Kidney tubule cell (primary cell): ENCODE data around the gene B3GNT7.
"Not testable (repeated sequence)": the region's sequence is repeated elsewhere in the genome, so short reads cannot be mapped to it uniquely, and the experiment has no call there.

Experiments used
- DNase-seq: peaks from one replicate; pipeline ENCODE4 v3.0.0-alpha.2; 2018; ENCODE audit warnings: low spot score

B3GNT7 gene

DNA sequence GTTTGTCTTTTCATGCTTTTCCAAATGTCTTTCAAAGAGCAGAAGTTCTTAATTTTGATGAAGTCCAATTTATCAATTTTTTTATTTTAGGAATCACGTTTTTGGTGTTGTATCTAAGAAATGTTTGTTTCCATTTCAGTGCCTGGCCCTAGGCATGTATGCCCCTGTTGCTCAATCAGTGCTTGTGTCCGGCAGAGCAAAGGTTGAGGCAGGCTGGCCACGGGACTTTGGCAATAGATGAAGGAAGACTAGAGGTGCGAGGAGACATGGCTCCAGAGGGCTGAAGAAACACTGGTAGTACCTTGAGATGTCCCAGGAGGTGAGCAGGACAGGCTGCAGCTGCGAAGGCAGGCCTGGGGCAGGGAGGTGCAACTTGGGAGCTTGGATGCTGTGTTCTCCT lies 10.1 kb upstream of the B3GNT7 start:
- DNase-seq: no peak

DNA sequence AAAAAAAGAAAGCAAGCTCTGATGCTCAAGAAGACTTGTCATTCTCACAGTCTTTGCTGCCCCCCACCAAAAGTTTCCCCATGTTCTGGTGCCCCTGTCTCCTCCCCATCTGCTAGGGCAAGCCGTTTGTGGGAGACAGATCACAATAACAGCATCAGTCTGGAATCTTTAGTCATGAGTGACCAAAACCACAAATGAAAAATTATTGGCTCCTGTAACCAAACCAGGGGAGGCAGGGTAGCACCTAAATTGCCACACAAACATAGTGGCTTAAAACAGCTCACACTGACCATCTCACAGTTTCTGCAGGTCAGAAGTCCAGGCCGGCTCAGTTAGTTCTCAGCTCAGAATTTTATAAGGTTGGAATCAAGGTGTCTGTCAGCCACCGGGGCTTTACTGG lies 9.1 kb upstream of the B3GNT7 start:
- DNase-seq: peak; percentile 82

DNA sequence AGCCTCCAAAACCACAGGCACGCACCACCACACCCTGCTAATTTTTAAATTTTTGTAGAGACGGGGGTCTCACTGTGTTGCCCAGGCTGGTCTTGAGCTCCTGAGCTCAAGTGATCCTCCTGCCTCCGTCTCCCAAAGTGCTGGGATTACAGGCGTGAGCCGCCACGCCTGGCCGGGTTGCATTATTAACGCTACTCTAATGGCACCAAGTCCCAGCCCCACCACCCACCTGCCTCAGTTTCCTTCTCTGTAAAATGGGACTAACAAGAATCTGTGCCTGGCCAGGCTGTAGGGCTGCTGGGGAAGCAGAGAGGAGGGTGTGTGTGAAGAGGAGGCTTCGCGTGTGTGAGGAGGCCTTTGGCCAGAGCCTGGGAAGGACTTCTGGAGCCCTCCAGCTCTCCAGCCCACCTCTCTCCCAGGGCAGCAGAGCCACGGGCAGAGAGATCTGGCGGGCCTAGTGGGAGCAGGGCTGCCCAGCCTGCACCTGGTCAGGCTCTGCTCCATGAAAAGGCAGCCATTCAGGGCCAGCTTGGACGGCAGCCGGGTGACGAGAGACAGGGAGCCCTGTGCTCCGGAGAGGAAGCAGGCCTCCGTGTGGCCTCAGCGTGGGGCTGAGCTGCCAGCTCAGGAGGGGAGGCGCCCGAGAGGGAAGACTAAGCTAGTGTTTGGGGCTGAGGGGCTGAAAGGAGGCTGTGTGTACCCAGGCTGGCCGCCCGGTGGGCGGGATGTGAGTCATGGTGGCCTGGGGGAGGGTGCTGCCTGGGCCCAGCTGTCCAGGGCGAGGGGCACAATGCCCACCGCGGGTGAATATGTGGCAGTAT lies 7.4 kb upstream of the B3GNT7 start:
- no peak for DNase-seq

DNA sequence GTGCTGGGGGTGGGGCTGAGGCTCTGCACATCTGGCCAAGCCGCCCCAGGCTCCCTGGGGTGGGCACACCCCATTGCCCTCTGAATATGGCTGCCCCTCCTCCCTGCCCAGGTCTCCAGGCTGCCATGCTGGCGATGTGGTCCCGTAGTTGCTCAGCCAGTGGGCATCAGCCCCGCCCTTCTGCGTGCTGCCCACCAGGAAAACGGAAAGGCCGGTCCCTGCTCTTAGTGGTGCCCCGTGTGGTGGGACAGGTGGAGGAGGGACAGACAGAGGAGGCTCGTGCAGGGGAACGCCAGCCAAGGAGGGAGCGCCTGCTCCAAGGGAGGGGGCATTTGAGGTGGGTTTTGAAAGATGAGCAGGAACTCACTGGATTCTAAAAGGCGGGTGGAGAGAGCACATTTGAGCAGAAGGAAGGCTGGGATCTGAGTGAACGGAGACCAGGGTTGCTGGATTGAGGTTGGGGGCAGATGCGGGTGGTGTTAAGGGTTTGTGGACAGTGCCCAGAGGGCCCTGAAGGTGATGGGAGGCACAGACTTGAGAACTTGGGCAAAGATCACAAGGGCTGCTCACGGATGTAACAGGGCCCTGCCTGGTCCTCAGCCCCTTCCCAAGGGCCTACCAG lies 6.7 kb upstream of the B3GNT7 start:
- DNase-seq: no peak

DNA sequence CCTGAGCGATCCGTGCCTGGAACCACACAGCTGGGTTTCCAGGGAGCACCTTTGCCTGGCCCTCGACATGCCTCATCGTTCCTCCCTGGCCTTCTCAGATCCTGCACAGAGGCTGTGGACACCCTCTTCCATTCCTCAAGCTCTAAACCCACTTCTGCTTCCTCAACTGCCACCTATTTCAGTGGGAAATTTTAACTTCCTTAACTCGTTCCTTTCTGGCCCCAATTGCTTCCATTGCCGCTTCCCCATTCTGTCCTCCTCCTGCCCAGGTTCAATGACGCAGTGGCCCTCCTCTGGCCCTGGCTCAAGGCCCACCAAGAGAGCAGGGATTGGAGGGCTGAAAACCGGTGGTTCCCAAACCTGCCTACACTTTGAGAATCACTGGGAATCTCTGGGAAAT lies 4.8 kb upstream of the B3GNT7 start:
- DNase-seq: no peak

DNA sequence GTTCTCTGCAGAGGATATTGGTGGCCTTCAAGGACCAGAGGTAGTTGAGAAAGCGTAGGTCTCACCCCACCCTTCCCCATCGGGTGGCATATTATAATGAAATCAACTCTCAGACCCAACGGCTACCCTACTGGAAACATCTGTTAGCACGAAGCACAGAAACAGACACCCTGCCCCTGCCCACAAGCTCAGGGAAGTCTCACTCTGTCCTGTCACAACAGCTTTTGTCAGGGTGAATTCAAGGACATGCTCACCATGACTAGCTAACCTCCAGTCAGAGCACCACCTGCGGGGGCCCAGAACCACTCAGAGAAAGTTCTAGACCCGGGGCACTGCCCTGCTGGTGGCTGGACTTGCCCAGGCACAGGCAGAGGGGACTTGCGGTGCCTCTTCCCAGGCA lies 3.5 kb upstream of the B3GNT7 start:
- DNase-seq: no peak

DNA sequence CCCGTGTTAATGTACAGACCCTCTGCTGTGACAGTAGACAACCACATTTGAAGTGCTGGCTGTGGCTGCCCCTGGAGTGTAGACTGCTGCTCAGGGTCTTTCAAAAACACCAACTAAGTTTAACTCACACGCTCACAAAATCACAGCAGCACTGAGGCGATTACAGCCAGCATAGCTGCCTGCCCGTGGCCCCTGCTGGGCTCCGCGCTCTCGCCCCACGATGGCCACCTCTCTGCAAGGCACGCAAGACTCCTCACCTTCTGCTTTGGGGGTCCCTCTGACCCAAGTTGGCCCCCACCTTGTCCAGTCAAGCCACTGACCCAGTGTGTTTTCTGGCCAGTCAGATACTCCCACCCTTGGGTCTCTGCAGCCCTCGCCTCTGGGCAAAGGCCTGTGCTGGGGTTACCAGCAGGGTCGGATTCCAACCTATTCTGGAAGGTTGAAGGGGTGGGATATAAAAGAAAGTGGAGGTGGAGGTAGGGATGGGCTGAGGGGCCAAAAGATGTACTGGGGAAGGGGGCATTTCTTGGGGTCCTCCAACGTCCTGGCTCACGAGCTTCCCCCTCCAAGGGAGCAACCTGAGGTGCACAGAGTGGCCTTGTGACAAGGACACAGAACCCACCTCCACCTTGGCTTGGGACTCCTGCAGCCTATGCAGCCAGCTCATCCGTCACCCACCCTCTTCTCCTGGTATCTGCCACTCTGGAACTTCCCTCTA lies 2.9 kb upstream of the B3GNT7 start:
- DNase-seq: no peak

DNA sequence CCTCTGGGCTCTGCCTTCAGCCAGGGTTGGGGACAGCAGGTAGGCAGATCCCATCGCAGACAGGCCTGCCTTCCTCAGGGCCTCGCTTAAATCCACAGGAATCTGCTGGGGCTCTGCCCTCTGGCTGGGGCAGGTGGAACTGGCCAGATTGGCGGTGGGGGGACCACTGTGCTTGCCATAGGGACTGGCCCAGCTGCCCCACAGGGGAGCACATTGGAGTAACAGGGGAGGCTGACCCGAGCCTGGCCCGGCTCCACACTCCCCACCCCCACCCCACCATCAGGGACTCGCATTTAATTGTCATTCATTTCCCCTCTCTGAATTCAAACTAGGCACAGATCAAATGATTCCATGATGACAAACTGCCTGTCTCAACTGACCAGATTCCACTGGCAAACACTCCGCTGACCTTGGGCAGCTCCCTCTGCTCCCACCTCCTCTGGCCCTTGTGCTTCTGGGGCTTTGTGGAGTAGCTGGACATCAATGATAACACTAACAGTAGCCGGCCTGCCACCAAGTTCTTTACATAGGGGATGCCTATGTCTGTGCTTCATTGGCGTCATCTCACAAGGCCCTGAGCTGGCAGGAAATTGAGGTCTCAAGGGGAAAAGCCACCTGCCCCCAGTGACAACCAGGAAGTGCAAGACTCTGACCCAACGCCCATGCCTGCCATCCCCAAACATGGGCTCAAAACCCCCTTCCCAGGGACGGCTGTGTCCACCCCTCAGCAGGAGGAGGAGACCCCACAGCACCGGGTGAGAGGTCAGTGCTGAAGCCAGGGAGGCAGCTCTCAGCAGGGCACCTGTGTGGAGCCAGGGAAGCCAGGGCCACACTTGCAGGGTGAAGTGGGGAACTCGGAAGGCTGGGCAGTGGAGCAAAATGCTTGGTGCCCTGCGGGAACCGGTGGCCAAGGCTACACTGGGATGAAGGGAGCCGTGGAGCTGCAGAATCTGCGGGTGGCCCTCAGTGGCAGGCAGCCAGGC lies 2.1 kb upstream of the B3GNT7 start:
- no peak for DNase-seq

DNA sequence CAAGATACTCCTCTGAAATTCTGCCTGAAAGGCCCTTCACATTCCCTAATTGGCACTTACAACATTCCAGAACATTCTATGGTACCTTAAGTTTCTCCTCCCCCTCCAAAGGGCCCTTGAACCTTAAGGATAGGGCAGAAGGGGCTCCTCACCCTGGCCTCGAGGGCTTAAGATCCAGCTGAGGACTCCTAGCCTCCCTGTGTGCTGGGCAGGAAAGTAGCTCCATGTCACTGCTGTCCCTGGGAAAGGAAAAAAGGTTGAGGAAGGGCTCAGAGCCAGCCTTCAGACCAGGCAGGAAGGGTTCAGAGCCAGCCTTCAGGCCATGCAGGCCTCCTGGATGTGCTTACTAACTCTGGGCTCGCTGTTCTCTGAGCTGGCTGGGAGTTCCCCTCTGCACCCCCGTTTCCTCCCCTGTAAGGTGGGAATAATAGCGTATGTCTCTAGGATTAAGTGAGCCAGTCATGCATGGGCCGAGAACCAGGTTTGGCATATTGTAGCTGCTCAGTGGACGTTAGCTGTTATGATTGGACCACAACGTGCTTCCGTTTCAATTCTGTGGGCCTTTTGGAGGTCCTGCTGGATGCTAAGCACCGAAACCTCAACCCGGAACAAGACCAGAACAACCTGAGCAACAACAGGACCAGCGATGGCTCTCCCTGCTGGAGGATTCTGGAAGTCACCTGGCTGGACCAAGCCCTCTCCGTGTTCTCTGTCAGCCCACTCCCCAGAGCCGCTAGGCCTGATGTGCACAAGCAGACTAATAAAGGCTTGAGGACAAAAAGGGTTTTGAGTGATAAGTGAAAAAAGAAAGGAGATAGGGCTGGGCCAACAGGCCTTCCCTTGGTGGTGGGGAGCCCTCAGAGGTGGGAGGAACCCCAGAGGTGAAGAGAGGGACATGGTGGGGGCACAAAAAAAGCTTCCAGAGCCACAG lies 1.0 kb upstream of the B3GNT7 start:
- peak; percentile 45 for DNase-seq

DNA sequence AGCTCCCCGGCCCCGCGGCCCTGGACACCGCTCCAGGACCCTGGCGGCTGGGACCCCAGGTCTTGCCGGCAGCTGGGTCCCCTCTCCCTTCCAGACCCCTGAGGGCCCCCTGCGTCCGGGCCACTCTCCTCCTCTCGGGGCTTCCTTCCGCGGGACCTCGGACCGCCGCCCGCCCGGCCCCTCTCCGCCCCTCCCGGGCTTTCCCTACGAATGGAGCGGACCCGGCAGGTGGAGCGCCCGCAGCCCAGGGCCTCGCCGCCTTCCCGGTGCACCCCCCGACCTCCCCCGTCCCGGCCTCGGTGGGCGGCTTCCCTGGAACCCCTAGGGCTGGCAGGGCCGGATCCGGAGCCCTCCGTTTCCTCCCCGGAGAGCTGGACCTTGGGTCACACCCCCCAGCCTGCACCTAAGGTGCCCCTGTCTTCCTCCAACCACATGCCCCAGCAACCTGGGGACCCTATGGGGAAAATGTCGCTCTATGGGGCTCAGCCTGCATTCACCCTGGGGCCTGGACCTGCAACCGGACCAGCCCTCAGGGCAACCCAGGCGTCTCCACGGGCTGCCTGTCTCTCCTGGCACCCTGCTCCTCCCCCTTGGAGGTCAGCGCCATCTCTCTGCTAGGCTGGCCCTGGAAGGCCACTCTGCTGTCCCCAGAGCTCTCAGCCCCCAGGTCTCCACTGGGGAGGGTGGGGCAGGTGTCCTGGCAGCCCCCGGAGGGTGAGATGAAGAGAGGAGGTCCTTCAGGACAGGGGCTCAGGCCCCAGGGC lies 730 bp downstream of the B3GNT7 start:
- no peak for DNase-seq

DNA sequence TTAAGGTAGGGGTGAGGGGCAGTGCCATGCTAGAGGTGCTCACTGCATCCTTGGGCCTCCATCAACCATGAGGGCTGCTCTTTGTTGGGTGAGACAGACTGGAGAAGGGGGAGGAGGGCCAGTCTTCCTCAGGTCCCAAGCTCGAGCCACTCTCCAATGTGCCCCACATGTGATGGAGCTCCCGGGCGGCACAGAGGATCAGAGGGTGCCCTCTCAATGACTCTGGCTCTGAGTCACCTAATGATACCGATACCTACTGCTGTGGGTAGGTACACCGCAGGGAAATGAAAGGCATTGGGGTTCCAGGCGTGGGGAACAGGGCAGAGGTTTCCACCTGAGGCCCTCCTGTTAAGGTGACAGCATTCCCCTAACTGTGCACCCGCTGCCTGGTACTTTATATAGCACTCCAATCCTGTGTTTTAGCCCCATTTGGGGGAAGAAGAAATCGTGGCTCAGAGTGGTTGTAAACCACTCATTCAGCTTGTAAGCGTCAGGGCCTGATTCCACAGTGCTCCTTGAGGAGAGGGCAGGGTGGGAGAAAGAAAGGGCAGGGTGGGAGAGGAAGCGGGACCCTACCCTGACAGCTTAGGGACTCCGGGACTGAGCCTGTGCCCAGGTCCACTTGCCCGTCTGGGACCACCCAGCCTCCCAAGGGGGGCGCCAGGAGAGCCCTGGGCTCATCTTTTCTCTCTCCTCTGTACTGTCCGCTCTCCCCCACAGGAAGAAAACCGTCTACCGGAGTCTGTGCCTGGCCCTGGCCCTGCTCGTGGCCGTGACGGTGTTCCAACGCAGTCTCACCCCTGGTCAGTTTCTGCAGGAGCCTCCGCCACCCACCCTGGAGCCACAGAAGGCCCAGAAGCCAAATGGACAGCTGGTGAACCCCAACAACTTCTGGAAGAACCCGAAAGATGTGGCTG lies 1.8 kb downstream of the B3GNT7 start:
- DNase-seq: no peak

DNA sequence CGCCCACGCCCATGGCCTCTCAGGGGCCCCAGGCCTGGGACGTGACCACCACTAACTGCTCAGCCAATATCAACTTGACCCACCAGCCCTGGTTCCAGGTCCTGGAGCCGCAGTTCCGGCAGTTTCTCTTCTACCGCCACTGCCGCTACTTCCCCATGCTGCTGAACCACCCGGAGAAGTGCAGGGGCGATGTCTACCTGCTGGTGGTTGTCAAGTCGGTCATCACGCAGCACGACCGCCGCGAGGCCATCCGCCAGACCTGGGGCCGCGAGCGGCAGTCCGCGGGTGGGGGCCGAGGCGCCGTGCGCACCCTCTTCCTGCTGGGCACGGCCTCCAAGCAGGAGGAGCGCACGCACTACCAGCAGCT lies 2.4 kb downstream of the B3GNT7 start:
- no peak for DNase-seq

DNA sequence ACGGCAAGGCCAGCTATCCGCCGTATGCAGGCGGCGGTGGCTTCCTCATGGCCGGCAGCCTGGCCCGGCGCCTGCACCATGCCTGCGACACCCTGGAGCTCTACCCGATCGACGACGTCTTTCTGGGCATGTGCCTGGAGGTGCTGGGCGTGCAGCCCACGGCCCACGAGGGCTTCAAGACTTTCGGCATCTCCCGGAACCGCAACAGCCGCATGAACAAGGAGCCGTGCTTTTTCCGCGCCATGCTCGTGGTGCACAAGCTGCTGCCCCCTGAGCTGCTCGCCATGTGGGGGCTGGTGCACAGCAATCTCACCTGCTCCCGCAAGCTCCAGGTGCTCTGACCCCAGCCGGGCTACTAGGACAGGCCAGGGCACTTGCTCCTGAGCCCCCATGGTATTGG lies 3.1 kb downstream of the B3GNT7 start:
- no peak for DNase-seq

DNA sequence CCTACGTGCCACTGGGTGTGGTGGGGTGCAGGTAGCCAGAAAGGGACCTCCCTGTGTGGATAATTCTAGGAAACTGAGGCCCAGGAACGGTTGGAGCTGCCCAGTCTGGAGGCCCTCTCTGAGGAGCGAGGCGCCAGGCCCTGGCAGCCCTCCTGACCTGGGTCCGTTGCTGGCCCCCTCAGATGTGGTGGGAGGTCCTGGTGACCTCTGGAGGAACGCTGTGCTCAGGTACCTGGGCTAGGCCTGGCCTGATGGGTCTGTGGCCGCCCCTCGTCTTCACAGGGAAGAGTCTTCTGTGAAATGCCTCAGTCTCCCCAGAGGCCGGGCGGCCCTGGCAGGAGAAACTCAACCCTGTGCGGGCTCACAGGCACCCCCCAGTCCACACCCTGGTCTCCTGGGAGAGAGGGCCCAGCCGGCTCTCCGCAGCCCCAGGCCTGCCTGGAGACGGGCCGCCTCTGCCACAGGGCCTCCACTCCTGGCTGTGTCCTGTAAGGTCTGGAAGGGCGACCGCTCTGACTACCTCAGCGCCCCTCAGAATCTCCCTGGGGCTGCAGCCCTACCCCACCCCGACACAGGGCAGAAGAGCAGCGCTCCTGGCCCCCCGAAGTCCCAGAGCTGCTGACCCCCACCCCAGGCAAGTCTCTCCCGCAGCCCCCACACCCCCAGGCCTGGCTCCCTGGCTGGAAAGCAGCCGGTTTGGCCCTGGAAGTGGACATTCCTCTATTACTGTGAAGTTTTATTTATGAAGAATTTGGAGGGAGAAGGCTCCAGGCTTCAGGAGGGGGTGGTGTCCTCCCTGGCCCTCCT lies 3.7 kb downstream of the B3GNT7 start:
- no peak for DNase-seq

DNA sequence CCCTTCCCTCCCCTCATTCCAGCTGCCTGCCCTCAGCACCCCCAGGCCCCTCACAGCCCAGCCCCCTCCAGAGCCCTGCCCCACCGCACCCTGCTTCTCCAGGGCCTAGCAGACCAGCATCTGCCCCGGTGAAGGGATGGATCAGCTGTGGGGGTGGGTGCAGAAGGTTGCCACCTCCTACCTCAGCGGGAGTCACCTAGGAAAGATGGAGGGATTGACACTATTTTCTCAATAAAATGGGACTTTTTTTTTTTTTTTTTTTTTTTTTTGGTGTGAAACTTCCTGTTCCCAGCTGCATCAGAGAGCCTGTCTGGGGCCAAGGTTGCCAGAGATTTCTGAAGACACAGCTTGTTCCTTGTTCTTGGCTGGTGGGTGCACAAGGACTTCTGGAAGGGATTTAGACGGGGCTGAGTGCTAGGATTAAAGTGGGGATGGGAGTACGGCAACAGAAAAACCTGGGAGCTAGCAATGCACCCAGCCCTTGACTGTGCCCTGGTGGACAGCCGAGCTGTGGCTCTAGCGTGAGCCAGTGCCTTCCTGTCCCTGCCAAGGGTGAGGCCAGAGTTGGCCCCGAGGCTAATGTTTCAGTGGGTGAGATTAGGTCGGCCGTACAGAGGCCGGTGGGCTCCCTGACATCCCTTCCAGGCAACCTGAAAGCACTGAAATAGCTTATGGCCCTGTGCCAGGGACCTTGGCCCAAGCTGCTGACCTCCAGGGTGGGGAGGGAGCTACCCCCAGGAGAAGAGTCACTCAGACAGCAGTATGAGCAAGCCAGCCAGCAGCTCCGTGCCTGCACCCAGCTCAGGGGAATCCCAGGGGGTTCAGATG lies 4.6 kb downstream of the B3GNT7 start:
- peak; percentile 65 for DNase-seq

DNA sequence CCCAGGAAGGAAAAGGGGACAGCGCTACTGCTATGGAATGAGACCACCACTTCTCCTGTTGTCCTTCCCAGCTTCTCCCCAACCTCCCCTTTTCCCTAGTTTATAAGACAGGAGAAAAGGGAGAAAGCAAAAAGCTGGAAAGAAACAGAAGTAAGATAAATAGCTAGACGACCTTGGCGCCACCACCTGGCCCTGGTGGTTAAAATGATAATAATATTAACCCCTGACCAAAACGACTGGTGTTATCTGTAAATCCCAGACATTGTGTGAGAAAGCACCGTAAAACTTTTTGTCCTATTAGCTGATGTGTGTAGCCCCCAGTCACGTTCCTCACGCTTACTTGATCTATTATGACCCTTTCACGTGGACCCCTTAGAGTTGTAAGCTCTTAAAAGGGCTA lies 5.2 kb downstream of the B3GNT7 start:
- DNase-seq: not testable (repeated sequence)

DNA sequence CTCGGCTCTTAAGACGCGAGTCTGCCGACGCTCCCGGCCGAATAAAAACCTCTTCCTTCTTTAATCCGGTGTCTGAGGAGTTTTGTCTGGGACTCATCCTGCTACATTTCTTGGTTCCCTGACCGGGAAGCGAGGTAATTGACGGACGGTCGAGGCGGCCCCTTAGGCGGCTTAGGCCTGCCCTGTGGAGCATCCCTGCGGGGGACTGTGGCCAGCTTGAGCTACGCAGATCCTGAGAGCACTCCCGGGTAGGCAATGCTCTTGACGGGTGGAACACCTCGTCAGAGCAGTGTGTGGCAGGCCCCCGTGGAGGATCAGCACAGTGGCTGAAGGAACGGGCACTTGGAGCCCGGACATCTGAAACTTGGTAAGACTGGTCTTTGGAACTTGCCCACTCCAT lies 5.6 kb downstream of the B3GNT7 start:
- DNase-seq: not testable (repeated sequence)
